HG03442 (cell line): ENCODE measurements around the gene LMNB1.

Experiments
- ATAC-seq: cut with Tn5 transposase; IDR thresholded peaks from one replicate; pipeline ENCODE4 v1.9.1; 2021; ENCODE audit warnings: mild to moderate bottlenecking, moderate library complexity; ENCODE audit not compliant: unreplicated experiment

Gene LMNB1

GRCh38 chr5:126884269-126884819 is 107.4 kb downstream of the LMNB1 start:
- ATAC-seq: no peak
